Stimulated activated CD8-positive, alpha-beta memory T cell treated with anti-CD3 and anti-CD28 coated beads, Interleukin-15, amount 100 ng/mL, for 24 hours (primary cell): ENCODE data around the gene KLHL29.

ENCODE experiments used
- DNase-seq: peaks from one replicate; pipeline ENCODE4 v3.0.0-alpha.2; 2020; ENCODE audit warnings: low read depth

The KLHL29 gene

DNA sequence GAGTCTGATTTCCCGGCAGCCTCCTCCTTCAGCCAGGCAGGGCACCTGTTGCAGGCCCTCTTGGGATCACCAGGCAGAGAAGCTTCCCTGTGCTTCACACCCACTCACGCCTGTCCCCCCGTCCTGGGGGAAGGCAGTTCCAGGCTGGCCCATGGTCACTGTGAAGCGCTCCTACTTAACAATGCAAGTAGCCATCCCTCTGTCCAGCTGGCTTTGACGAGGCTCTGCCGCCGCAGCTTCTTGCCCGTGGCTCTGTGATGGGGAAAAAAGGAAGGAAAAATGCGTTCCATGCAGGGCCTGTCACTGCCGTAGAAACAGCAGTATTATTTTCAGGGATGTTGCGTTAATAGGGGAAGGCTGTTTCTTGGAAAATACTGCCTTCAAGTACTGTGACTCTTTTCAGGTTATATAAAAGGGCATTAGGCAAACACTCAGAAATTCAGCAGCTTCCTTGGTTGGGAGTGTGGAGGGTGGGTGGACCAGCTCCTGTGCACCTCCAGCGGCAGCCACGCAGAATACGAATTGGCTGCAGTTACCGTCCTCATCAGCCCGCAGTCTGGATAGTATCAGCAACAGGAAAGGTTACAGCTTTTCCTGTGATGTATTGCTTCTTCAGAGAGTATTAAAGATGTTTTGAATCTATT lies 232.3 kb downstream of the KLHL29 start:
- no peak for DNase-seq

GRCh38 chr2:23617811-23618215 lies 232.8 kb downstream of the KLHL29 start:
- no peak for DNase-seq

GRCh38 chr2:23618265-23618664 lies 233.3 kb downstream of the KLHL29 start:
- DNase-seq: no peak

DNA sequence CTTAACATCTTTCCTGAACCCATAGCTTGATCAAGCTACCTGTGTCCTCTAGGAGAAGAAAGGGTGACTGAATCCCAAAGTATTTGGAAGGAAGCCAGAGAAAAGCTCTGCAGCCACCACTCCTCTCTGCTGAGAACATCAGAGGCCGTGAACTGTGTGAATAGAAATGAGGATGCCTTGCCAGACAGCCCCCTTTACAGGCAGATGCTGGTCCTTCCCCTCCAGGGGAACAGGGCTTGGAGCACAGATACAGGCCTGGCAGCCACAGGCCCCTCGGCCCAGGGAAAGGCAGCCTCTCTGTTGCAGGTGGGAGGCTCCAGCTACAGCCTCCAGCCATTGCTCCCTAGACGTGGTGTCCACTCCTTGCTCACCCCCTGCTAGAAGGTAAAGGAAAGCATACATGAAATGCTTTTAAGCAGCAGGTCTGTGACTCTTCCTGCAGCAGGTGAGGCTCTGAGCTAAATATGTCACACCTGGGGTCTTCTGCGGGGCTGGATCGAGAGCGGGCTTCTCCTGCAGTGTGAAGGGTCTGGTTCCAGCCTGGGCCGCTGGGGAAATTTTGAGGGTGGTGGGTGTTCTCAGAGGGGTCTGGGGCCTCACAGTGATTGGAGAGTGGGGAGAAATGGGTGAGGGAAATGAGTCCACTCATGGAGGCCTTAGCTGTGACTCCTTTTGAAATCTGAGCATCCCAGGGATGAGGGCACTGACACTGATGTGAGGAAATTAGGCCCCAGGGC lies 234.0 kb downstream of the KLHL29 start:
- no peak for DNase-seq

DNA sequence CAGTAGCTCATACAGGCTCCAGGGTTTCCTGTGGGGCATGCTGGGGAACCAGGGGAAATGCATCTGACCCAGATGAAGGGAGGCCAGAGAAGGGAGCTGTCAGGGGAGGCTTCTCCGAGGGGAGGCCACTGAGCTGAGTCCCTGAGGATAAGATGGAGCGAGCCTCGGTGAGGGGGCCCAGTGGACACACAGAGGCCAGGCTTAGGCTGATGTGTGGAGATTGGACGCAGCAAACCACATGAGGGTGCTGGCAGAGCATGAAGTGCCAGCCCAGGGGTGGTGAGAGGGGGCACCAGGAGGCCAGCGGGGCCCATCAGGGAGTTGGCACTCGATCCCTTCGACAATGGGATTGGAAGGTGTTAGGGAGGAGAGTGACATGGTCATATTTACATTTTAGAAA lies 235.0 kb downstream of the KLHL29 start:
- no peak for DNase-seq

DNA sequence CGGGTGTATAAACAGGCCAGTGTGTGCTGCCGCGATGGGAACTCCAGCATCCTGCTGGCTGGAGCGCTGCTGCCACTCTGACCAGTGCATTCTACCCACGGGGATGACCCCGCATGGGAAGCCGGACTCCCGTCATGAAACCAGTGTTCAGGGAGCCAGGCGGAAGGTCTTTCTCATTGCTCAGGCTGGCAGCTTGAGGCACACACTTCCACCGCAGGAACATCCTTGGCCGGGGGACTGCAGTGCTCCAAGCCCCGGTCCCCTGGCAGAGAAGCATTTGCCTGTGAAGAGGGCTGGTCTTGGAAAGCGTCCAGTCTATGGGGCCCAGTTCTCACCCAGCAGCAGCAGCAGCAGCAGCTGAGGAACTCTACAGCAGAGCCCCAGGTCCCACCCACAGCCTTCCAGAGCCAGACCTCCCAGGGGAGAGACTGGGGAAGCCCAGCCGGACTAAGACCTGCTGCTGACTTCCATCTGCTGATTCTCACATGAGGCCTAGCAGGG lies 235.9 kb downstream of the KLHL29 start:
- no peak for DNase-seq

GRCh38 chr2:23621616-23622015 lies 236.6 kb downstream of the KLHL29 start:
- DNase-seq: no peak

DNA sequence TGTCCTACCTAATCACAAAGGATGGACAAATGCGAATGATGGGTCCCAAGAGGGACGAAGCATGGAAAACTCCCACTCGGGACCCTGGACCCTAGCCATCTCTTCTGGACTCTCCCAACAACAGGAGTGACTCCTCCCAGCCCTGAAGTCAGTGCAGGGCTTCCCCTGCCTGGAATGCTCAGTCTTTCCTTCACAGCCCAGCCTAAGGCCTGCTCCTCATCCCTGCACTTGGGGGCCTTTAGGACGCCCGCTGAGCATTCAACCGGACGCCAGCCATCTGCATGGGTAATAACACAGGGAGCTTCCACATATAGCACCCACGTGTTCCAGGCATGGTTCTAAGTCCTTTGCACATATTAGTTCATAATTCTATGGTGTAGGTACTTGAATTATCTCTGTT lies 237.5 kb downstream of the KLHL29 start:
- no peak for DNase-seq

GRCh38 chr2:23622966-23623675 lies 238.1 kb downstream of the KLHL29 start:
- DNase-seq: no peak

GRCh38 chr2:23624378-23624777 lies 239.4 kb downstream of the KLHL29 start:
- no peak for DNase-seq

GRCh38 chr2:23624915-23625314 lies 239.9 kb downstream of the KLHL29 start:
- DNase-seq: no peak

GRCh38 chr2:23625726-23626125 lies 240.7 kb downstream of the KLHL29 start:
- DNase-seq: no peak

GRCh38 chr2:23626701-23627230 lies 241.8 kb downstream of the KLHL29 start:
- no peak for DNase-seq

DNA sequence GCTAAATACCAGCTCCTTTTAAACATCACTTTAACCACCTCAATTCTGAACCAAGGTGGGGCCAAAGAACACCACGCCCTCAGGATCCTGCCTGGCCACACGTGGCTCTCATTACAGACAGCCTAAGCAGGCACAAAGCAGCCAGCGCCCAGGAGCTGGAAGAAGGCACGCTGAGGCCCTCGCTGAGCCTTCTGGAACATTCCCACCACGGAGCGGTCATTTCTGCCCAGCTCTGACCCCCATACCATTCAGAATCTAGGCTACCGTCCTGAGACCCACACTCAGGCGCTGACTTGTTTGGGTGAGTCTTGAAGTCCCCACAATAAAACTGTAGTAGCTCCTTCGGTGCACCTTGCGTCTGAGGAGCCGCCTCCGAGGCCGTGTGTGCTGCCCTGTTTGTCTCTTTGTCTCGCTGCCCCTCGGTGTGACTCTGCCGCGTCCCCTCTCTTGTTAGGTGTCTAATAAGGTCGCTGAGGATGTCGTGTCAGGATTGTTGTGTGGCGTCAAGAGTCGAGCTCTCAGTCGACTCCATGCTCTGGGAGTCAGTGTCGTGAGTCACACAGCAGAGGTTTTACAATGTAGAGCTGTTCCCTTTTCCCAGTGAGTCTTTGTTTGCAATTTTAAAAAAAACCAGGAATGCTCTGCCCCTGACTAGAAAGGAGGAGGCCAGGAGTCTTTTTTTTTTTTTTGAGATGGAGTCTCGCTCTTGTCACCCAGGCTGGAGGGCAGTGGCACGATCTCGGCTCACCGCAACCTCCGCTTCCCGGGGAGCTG lies 242.4 kb downstream of the KLHL29 start:
- no peak for DNase-seq

- DNase-seq: no peak
Measured at GRCh38 chr2:23628926-23629771, 244.2 kb downstream of the KLHL29 start.

DNA sequence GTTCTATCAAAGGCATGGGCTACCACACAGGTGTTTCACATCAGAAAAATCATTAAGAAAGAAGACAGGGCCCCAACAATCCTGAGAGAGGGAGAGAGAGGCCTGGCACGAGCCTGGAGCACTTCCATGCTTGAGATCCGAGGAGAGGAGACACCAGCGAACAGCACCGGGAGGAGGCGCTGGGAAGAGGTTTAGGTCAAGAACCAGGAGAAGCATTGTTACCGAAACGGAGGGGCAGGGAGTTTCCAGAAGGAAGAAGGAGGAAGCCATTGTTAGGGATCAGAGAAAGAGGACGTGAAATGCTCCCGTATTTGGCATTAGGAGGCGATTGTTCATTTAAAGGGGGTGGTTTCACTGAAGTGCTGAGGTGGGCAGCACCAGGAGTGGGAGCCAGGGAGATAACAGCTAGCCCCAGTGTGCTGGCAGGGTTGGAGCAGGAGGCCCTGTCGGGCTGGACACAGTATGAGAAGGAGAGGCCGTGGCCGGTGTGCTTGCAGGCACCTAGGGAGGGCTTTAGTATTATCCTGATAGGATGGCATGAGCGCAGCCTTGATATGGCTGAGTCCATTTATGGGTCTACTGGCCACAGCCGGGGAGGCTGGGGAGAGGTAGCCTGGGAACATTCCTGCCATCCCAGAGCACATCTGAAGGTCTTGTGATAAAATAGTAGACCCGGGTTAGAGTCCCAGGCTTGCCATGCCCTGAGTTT lies 244.9 kb downstream of the KLHL29 start:
- DNase-seq: no peak

DNA sequence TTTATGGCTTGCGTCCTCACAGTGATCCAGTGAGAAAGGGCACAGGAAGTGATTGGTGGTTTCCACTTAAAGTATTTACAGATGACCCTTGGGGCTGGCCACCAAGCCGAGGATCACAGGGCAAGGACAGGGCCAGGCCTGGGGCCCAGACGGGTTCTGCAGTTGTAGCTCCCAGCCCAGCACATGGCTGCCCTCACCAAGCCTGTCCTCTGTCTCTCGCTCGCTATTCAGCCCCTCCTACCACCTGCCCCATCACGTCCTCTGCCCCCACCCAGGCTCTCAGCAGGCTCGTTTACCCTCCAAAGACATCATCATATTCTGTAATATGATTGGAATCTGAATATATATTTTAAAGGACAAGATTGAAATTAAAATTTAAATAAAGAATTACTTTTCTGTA lies 246.0 kb downstream of the KLHL29 start:
- no peak for DNase-seq

- DNase-seq: no peak
Measured at GRCh38 chr2:23631389-23631788, 246.4 kb downstream of the KLHL29 start.

- DNase-seq: no peak
Measured at GRCh38 chr2:23632386-23632785, 247.4 kb downstream of the KLHL29 start.

DNA sequence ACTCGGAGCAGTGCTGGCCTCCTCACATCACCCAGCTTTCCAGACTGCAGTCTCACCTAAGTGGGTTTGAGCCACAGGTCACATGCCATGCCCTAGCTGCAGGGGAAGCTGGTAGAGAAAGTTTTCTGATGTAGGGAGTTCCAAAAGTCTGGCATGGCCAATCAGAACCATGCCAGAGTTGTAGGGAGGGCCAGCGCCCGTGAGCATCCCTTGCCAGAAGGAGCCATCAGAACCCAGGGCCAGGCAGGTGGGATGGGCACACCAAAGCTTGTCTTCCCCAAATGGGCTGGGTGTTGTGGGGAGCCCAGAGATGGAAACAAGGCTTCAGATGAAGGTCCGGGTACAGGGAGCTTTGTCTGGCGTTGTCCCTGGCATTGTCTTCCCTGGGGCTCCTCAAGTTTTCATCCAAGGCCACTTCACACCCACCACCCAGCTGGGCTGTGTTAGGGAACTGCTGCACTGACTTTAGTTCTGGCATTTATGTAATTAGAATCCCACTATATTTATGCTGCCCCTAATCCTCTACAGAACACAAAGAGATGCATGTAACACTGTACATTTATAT lies 247.9 kb downstream of the KLHL29 start:
- DNase-seq: no peak
